Caki2 (cell line): ENCODE data around the gene KLRF1. TPM values are rescaled to one million over a fixed set of nuclear protein-coding genes. Genes with fewer than 3 reads are reported as not detected.

Source experiments
- DNase-seq: peaks from one replicate; pipeline ENCODE4 v3.0.0-alpha.2; 2015; ENCODE audit warnings: low read depth
- in situ Hi-C: cut with HindIII; loops from 2 replicates; pipeline ENCODE4 v1.10.0; 2016; ENCODE audit warnings: low sequenced_read_pairs, low pct_unique_long_range_greater_than_20kb, mixed read lengths
- total RNA-seq: library from RNA; depleted of rRNA; stranded (reverse); fragments of >200 nt; shearing (Covaris generic); gene quantifications from 2 replicates; pipeline ENCODE4 v1.2.3, GENCODE V29; 2014; ENCODE audit warnings: low replicate concordance; rRNA removed

Gene KLRF1, protein sequence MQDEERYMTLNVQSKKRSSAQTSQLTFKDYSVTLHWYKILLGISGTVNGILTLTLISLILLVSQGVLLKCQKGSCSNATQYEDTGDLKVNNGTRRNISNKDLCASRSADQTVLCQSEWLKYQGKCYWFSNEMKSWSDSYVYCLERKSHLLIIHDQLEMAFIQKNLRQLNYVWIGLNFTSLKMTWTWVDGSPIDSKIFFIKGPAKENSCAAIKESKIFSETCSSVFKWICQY
- 1.2 TPM in 1 of 2 replicates, not detected in the other for total RNA-seq

DNA sequence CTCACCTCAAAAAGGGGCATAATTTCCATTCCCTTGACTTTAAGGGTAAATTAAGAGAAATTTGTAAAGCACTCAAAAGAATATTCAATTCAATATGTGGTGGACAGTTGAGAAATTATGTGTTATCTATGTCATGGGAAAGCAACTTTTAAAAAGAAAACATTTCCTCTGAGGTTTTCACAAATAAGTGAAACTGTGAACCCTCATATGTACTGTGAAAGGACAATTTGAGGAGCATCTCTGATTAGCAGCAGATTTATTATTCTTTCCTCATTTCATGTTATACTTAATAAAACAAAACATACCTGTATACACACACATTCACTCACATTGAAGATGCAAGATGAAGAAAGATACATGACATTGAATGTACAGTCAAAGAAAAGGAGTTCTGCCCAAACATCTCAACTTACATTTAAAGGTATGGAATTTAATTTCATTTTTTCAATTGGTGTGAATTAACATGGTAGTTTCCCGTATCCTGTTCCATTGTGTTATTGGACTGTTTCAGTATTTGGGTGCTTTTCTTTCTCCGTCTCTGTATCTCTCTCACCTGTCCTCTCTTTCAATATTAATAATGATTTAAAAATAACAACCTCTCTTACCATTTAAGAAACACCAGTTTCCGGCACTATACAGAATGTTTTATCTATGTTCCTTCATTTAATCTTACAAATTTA, at the start of gene KLRF1:
TSS of gene KLRF1 (plus strand) at position 273 of the 680 bp plus-strand sequence. CDS start at position 337, 64 bp downstream.
- in situ Hi-C loops: no loop called here
- DNase-seq: no peak

DNA sequence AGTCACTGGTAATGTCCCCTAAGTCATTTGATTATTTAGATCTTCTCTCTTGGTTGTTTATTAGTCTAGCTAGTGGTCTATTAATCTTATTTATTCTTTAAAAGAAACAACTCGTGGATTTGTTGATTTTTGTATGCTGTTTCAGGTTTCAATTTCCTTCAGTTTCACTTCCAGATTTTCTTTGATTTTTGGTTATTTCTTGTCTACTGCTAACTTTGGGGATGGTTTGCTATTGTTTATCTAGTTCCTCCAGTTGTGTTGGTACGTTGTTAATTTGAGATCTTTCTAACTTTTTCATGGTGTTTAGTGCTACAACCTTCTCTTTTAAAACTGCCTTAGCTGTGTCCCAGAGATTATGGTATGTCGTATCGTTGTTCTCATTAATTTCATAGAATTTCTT, 48.1 kb upstream of the KLRF1 start:
- no peak for DNase-seq
- in situ Hi-C loops: no loop called here

DNA sequence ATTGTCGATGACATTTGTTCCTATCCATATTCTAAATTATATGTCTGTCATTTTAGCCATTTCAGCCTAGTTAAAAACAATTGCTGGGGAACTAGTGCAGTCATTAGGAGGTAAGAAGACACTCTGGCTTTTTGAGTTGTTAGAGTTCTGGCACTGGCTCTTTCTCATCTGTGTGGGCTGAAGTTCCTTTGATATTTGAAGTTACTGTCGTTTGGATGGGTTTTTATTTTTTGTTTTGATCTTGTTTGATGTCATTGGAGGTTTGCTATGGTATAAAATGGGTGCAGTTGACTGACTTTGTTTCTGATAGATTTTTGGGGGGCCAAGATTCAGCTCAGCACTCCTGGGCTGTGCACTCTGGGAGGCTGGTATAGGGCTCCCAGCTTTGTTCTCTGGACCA, 45.9 kb upstream of the KLRF1 start:
- in situ Hi-C loops: no loop called here
- no peak for DNase-seq

DNA sequence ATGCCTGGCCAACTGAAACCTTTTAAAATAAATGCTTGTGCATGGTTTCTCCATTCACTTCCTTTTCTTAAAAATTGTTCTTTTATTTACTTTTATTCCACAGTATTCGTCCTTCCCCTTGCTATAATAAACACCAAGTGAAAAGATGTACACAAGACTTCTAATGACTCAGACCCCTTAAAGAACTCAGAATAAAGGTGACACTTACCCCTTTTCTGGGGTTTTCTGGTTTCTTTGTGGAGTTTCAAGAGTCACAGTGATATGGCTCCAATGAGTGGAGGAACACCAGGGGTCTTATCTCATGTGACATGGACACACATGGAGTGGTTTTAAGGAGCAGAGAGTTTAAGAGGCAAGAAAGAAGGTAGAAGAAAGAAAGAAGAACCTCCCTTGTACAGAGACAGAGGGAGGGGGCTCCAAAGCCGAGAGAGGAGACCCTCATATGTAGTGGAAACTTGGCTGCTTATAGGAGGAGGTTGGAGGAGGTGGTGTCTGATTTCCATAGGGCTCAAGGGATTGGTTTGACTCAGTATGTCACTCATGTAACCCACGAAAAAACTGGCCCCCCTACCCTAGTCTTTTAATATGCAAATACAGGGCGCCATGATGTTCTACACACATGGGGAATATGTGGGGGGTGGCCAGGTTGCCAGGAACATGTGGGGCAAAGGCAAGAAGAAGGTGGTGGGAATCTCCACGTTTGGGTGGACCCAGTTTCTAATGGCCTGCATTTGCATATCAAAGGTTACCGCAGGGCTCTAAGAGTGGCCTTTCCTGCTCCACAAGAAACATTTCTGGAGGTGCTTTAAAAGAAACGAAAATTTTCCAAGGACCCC, 44.5 kb upstream of the KLRF1 start:
- in situ Hi-C loops: no loop called here

DNA sequence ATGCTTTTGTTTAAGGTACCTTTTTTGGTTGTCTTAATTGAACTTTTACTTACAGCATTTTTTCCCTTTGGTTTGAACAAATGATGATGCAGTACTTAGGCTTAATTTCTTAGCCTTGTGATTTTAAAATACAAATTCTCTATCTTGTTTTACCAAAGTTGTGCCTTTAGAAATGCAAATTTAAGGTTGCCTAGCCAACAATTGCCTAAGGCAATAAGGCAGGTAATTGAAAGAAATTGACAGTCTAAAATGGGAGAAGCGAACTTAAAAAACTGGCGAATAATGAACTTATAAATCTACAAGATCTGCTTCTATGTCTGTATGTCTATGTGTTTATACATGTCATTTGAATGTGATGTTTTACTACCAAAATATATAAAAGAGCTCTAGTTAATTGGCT, 43.0 kb upstream of the KLRF1 start:
- in situ Hi-C loops: no loop called here
- DNase-seq: no peak

More for the DNA sequence above, 44.5 kb upstream of the KLRF1 start:
- no peak for DNase-seq

DNA sequence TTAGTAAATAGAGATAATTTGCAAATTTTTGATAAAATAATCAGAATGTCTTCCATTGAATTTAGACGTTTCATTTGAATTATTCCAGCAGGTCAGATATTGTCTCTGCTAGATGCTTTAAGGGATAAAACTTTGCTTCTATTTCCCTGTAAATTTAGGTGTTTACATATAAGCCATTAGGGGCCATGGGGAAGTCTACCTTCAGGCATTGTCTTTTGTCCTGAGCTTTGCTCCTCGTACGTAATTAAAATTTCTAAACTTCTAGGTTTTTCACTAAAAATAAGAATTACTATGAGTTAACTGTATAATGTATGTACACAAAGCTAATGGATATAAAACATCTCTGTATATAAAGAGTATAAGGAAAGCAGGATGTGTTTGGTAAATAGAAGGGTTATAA, 42.5 kb upstream of the KLRF1 start:
- in situ Hi-C loops: no loop called here
- no peak for DNase-seq

DNA sequence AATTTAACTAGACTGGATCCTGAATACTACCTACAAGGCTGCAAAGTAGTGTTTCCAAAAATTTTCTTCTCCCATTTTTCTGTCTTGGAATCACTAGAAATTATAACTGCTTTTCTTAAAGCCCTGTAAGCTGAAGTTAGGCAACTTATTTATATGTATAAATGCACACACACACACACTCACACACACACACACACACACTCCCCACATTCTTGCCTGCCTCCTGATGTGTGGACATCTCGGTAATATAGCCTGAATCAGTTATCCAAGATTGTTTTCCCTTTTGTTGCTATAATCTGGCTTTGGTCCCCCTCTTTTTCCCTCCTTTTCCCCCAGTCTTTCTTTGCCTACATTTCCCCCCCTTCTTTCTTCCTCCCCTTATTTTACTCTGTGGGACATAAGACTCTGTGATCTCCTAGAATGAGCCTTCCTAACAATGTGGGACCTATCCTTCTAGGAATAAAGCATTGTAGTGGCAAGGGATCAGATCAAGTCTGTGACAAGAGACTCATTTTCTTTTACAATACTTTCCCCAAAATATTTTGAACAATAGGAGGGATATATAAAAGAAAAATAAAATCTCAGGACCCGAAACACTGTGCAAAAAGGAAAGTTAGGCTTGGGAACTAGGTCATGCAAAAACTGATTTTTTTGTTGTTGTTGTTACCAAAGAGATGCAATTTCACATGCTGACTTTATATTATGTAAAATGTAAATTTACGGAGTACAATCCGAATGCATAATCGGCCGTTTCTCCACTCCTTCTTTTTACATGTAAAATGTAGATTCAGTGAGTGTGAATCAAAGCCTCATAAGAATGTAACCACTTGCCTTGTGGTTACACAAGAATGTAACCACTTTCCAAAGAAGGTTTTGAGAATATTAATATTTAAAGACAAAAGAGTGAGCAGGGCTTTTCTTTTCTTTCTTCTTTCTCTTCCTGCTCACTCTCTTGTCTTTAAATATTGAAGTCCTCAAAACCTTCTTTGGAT, 40.3 kb upstream of the KLRF1 start:
- in situ Hi-C loops: no loop called here
- DNase-seq: no peak

DNA sequence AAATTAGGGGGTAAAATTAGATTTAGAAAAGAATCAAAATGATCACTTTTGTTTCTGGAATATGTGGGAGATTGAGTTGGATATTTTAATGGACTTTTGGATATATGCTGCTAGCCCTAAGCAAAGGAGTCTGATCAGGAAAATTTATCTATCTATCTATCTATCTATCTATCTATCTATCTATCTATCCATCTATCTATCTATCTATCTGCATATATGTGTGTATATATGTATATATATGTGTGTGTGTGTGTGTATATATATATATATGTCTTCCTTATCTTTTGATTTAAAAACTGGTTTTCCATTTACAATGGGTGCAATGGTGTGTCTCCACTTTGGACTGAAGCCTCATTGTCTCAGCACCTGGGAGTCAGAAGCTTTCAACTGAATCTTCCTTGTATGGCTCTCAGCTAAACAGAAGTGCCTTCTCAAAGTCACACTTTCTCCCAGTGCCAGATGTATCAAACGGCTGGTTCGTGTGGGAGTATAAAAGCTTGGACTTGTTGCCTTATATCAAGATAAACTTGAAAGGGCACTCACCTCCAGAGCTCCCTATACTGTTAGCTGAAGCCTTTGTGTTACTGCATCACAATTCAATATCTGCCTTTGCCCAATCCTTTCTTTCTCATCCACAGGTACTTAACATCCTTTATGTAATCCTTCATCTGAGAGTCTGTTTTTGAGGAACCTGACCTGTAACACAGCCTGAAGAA, 34.9 kb upstream of the KLRF1 start:
- no peak for DNase-seq
- in situ Hi-C loops: no loop called here

DNA sequence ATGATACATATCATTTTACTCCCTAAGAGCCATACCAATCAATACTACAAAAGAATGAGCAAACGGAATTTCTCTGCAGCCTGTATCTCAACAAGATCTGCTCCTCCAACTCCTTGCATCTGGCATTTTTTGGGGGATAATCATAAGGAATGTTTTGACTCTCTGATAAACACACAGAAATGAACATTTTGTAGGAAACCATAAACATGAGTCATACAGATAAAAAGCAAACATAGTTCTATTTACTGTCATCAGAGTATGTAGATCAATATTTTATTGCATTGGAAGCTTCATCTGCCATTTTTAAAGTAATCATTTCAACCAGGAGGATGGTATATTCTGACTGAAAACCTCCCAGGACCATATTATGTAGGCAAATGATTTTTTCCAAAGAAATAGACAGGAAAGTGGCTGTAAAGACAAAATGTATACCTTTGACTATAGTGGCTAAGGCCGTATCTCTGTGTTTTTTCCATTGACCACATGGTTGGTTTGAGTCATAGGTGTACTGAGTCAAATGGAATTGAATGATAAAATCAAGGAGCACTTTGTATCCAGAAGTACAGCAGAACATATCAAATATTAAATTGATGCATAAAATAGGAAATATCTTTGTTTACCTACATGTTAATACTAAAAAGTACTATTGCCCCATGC, 34.2 kb upstream of the KLRF1 start:
- in situ Hi-C loops: no loop called here
- no peak for DNase-seq

DNA sequence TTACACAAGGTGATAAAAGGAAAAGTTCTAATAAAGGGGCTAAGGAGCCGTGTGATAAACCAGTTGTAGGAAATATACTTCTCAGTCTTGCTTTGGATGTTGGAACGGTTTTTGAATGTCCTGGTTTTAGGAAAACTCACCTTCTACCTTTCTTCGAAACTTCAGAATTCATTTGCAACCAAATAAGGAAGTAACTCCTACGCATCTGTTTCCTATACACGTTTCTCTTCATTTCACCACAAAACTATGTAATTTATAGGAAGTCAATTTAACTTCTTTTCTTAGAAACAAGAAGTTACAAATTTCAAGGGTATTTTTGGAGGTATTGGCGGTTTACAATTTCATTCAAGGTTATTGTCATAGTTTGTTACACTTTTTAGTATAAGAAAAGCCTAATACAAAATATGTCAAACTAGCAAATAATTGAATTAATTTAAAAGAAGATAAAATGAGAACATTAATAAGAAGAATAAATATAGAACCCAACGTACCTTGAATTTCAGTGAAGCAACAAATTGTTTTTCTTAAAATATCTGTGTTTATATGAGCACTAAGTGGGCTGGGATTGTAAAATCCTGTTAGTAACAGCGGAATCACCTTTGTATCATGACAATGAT, 33.4 kb upstream of the KLRF1 start:
- in situ Hi-C loops: no loop called here
- DNase-seq: no peak

DNA sequence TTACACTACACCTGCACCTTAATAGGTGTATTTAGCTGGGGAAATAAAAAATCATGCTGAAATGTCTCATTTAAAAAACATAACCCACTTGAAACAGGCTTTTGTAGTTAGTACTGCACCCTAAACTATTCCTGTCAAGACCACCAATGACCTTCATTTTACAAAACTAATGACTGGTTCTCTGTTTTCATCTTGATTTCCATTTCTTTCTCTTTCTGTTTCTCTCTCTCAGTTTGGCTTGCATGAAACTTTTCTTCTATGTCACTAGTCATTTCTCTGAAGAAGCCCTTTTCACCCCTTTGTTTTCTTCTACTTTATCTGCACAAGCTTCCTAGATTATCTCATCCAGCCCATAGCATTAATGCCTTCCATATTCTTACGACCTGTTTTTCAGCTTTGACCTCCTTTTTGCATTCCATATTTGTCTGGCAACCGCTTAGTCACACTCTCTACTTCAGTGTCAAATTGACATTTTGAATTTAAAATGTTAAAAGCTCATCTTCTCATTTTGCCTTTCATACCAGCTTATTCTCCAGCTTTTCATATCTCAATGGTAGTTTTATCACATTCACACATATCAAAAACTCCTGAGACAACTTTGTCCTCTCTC, 32.7 kb upstream of the KLRF1 start:
- in situ Hi-C loops: no loop called here
- no peak for DNase-seq

DNA sequence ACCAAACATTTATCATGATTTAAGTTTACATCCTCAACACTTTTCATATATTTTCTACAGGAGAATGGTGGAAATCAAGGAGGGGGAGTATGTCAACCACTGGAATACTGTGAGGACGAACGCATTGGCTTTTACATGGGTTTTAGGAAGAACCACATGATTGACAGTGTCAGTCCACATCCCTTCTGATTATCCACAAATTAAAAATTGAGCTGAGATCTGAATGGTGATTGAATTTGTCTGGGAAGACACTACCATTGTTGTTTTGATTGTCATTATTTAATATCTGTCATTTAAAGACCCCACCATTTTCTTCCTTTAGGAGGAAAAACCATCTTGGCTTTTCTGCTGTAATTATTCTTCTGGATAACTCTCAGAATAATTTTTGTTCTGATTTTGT, 31.3 kb upstream of the KLRF1 start:
- DNase-seq: no peak
- in situ Hi-C loops: no loop called here

DNA sequence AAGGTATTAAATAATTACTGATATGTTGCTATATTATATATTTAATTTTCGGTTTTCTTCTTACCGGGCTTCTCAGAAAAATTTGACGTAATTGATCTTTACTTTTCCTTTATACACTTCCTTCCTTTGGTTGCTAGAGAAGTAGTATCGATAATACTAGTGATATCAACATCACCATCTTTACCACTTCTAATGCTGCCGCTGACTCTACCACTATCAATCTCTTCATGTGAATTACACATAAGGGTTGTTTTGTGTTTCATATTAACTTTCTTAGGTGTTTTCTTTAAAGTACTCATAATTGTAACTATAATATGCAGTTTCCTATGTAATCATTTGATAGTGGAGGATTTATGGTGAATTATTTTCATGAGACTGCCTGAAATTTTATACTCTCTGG, 30.9 kb upstream of the KLRF1 start:
- in situ Hi-C loops: no loop called here
- DNase-seq: no peak

DNA sequence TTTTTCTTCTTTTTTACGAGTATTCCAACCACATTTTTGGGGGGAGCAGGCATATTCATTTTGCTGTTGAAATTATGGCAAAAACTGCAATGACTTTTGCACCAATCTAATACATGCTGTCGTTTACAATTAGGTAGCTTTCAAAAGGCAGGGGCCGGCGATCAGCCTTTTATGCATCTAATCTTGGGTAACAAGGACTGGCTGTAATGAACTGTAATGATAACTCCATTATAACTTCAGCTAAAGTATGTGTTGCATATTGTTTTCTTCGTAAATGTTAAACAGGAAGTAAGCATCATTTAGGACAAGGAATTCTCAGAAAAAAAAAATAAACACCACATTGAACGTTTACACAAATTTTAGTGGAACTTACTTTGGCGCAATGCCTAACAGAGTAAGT, 30.3 kb upstream of the KLRF1 start:
- in situ Hi-C loops: no loop called here

DNA sequence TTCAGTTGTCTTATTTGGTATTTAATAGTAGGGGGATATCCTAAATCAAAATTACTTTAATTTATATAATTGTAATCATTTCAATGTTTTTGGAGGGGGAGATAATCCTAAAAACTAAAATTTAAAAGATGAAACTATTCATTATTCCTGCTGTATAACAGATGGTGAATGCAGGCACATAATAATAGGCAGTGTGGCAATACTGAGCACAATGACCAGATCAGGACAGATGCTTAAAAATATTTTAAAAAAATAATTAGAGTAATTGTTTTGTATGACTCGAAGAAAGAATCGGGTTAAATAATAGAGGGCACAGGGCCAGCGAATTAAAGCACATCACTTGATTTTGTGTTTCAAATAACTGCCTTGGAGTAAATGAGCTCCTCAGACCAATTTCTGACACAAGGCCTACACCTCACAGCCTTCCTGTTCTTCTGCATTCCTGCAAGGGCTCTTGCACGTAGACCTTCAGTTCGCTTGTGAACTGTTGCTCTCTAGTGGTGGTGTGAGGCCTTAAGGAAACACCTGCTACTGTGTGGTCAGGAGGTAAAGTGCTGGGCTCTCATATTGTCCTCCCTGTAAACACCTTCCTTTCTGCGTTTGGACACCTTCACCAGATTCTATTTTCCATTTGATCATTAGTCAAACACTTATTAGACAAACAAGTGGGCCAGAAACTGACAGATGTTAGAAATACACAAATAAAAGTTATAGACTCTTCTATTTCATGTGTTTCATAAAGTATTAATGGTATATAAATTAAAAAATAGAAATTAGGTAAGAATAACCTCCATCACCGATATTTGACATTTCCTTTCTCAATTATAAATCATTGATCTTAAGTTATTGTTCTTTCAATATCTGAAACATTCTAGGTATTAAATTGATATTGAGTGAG, 29.3 kb upstream of the KLRF1 start:
- in situ Hi-C loops: no loop called here

More for the DNA sequence above, 30.3 kb upstream of the KLRF1 start:
- no peak for DNase-seq

More for the DNA sequence above, 29.3 kb upstream of the KLRF1 start:
- peak; percentile 67 for DNase-seq
